ENCODE data around the gene KIF3A.

GRCh38 chr5:132651838-132652469 lies 85.4 kb downstream of the KIF3A start:
- TF ChIP-seq MAX (IDR thresholded peaks at IDR 0.05; ENCODE audit: low read depth) (no peak), POLR2AphosphoS5 (IDR thresholded peaks at IDR 0.05; ENCODE audit: low read depth, low read length) (no peak)

All from SK-N-SH (cell line).